Astrocyte of the spinal cord (primary cell): Measurements from ENCODE around the gene GTF2A2.
"Not testable (repeated sequence)": the region's sequence is repeated elsewhere in the genome, so short reads cannot be mapped to it uniquely, and the experiment has no call there.

Source experiments
- DNase-seq: peaks from one replicate; pipeline ENCODE4 v3.0.0; 2011; ENCODE audit warnings: low read depth, low spot score
- H3K4me3 ChIP-seq: 2 replicates; pipeline ENCODE4 v1.5.1; 2011; ENCODE audit warnings: low read depth, mild to moderate bottlenecking, low read length, moderate library complexity
- in situ Hi-C: cut with HindIII; loops from 2 replicates; pipeline ENCODE4 v1.10.0; 2017; ENCODE audit warnings: low sequenced_read_pairs
- TF ChIP-seq, protein P1 (sequence below): IDR thresholded peaks from 2 replicates; pipeline ENCODE4 v1.5.1; 2012; ENCODE audit warnings: low read depth, mild to moderate bottlenecking, low read length, inconsistent platforms

The GTF2A2 gene

GRCh38 chr15:59656897-59657634, at the start of gene GTF2A2:
GTF2A2 (minus strand) TSS chr15:59657515; CDS start chr15:59652277, 5,238 bp downstream.
- peak; percentile 96 for DNase-seq
- TF ChIP-seq, protein P1, sequence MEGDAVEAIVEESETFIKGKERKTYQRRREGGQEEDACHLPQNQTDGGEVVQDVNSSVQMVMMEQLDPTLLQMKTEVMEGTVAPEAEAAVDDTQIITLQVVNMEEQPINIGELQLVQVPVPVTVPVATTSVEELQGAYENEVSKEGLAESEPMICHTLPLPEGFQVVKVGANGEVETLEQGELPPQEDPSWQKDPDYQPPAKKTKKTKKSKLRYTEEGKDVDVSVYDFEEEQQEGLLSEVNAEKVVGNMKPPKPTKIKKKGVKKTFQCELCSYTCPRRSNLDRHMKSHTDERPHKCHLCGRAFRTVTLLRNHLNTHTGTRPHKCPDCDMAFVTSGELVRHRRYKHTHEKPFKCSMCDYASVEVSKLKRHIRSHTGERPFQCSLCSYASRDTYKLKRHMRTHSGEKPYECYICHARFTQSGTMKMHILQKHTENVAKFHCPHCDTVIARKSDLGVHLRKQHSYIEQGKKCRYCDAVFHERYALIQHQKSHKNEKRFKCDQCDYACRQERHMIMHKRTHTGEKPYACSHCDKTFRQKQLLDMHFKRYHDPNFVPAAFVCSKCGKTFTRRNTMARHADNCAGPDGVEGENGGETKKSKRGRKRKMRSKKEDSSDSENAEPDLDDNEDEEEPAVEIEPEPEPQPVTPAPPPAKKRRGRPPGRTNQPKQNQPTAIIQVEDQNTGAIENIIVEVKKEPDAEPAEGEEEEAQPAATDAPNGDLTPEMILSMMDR = no peak
- in situ Hi-C loops = no loop called here
- peak within 1 kb of the TSS; percentile 80 for H3K4me3 ChIP-seq

GRCh38 chr15:59703979-59704796, 46.9 kb upstream of the GTF2A2 start:
- DNase-seq = no peak
- in situ Hi-C loops = no loop called here

GRCh38 chr15:59702351-59702750, 45.0 kb upstream of the GTF2A2 start:
- TF ChIP-seq, protein P1 = no peak
- in situ Hi-C loops = no loop called here
- no peak overlapping the region for H3K4me3 ChIP-seq
- no peak for DNase-seq

More at GRCh38 chr15:59703979-59704796, 46.9 kb upstream of the GTF2A2 start:
- TF ChIP-seq, protein P1 = no peak
- H3K4me3 ChIP-seq = no peak overlapping the region

- no peak overlapping the region for H3K4me3 ChIP-seq
- TF ChIP-seq, protein P1 = no peak
- DNase-seq = no peak
- in situ Hi-C loops = no loop called here
These were observed 44.6 kb upstream of the GTF2A2 start for GRCh38 chr15:59701880-59702279.

GRCh38 chr15:59699810-59700431, 42.6 kb upstream of the GTF2A2 start:
- in situ Hi-C loops = no loop called here
- H3K4me3 ChIP-seq = no peak overlapping the region
- TF ChIP-seq, protein P1 = no peak
- DNase-seq = no peak

DNA sequence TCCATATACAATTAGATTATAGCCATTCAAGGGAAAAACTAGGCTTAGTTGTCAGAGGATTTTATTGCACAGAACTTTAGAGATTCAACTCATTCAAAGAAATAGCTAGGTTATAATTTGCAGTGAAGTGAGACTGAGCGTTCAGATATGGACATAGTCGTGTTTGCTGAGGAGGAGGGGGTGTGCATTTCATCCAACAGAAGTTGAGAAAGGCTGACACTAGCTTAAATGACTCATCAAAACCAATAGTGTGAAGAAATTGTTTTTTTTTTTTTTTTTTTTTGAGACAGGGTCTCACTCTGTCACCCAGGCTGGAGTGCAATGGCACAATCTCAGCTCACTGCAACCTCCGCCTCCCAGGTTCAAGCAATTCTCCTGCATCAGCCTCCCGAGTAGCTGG, 40.8 kb upstream of the GTF2A2 start:
- in situ Hi-C loops, H3K4me3 ChIP-seq, DNase-seq: not testable (repeated sequence)
